Heart left ventricle (tissue), 16 donors: ENCODE measurements around the gene PTK6. TPM values are rescaled to one million over a fixed set of nuclear protein-coding genes. Genes with fewer than 3 reads are reported as not detected.
A peak's percentile ranks its signal among the peaks of the same experiment; 100 is the strongest.

Experiments used
- ATAC-seq, 4 donors: fragments of 200-7000 bp; cut with Tn5 transposase; one replicate each; pipeline ENCODE4 v1.9.1; 2020 to 2022; ENCODE audit warnings: moderate library complexity in 4 of 4, mild to moderate bottlenecking in 3 of 4, moderate number of reproducible peaks in 1 of 4
- DNase-seq, 5 donors: peaks; one replicate each; pipeline ENCODE4 v3.0.0-alpha.2; 2020
- H3K27ac ChIP-seq, 12 donors: fragments of 200-600 bp; sonication (generic) in 4 of 12; one replicate each; pipeline versions ENCODE4 v1.5.0 to v1.8.0; 2016 to 2022; ENCODE audit warnings: mild to moderate bottlenecking in 2 of 12
- H3K27me3 ChIP-seq, 9 donors: fragments of 200-600 bp; sonication (generic) in 2 of 9; one replicate each; pipeline versions ENCODE4 v1.5.1 to v1.8.0; 2016 to 2022; ENCODE audit warnings: mild to moderate bottlenecking in 3 of 9
- H3K36me3 ChIP-seq, 9 donors: fragments of 200-600 bp; sonication (generic) in 2 of 9; one replicate each; pipeline versions ENCODE4 v1.5.0 to v1.8.0; 2018 to 2022; ENCODE audit warnings: mild to moderate bottlenecking in 2 of 9
- H3K4me1 ChIP-seq, 12 donors: fragments of 200-600 bp; sonication (generic) in 4 of 12; one replicate each; pipeline versions ENCODE4 v1.5.0 to v1.8.0; 2016 to 2022; ENCODE audit warnings: mild to moderate bottlenecking in 3 of 12
- H3K4me3 ChIP-seq, 12 donors: fragments of 200-600 bp; sonication (generic) in 4 of 12; one replicate each; pipeline versions ENCODE4 v1.5.0 to v1.8.0; 2017 to 2022; ENCODE audit warnings: mild to moderate bottlenecking in 9 of 12, moderate library complexity in 4 of 12
- H3K9me3 ChIP-seq, 12 donors: fragments of 200-600 bp; sonication (generic) in 4 of 12; one replicate each; pipeline versions ENCODE4 v1.5.0 to v1.8.0; 2016 to 2022; ENCODE audit warnings: mild to moderate bottlenecking in 1 of 12
- CTCF ChIP-seq, 12 donors: fragments of 200-600 bp; sonication (generic) in 4 of 12; IDR thresholded peaks; one replicate each; pipeline versions ENCODE4 v1.5.0 to v1.8.0; 2018 to 2022; ENCODE audit warnings: antibody characterized with exemption in 12 of 12, mild to moderate bottlenecking in 5 of 12
- POLR2A ChIP-seq, 2 donors: fragments of 450-650 bp; IDR thresholded peaks; one replicate each; pipeline ENCODE4 v1.6.1; 2017; ENCODE audit warnings: antibody characterized with exemption in 2 of 2, mild to moderate bottlenecking in 2 of 2, moderate library complexity in 2 of 2
- WGBS, 4 donors: extraction: QIAGEN DNeasy Blood & Tissue Kit in 2 of 4; methylation state at CpG; one replicate each; pipeline versions ENCODE4 v1.1.5 to v1.1.7; 2013 to 2018; 5-methylcytosine and 5-hydroxymethylcytosine counted together
- intact Hi-C, 10 donors: fragments of 100-400 bp; cut with DNase I; formaldehyde crosslinking; loops; one replicate each; pipeline versions ENCODE4 v1.11.1 to v1.14.2; 2022
- polyA plus RNA-seq, 2 donors: library from polyadenylated mRNA; stranded (reverse); fragments of 200-250 nt; gene quantifications; one replicate each; pipeline ENCODE4 v1.2.3, GENCODE V29; 2013
- total RNA-seq, 9 donors: library from RNA; depleted of rRNA in 2 of 9; stranded (reverse); fragments of >200 nt in 2 of 9; fragmentation: NEBNext Ultra II Directional in 3 of 9; extraction: Animal tissue kit (Norgen Biotek cat#: 25700) in 3 of 9; gene quantifications; one replicate each; pipeline versions ENCODE4 v1.1.0 to v1.2.4, GENCODE V29; 2016 to 2023
- donor health status: ischemic (EF 13 %, LVEDD 7.1; RV severe dilation, severe dysfunction).
- donor health status: healthy with polysubstance abuse.
- donor health status: DM: no; HTN: yes; CAD: no.
- donor health status: DM: no; HTN: no; CAD: no.
- donor health status: ischemic (EF 25% LVEDD 6.9; RV normal size, moderate dysfunction).
- donor health status: ischemic (EF 25% LVEDD 5.7; RV mildly dilated, moderate dysfunction).
- donor health status: healthy.
- donor health status: DM: yes; HTN: yes; CAD: no.
- donor health status: ischemic (EF 35%, LVEDD 5.7; RV mildly dilated, moderate dysfunction).
- donor health status: nonischemic (EF 11% LVEDD 7.7; RV severe dilation, severe dysfunction).
- donor health status: DM: yes; HTN: yes; CAD: no.
- donor health status: PGD.
- donor health status: ischemic (EF 29% LVEDD 5.4; RV normal size, mild dysfunction).
- donor health status: nonischemic (EF 23%, LVEDD 6.1; RV moderate dilation, normal function).

The PTK6 gene
- total and polyA plus RNA-seq, 11 donors: 0.04 to 0.29 (median 0.12) TPM; not detected in 7

GRCh38 chr20:63497946-63498935 is 38.9 kb downstream of the PTK6 start:
- intact Hi-C loops: loop anchor here in 5 of 10 donors (1.0 to 5.0 kb wide), 4 partner anchors 21 to 474 kb away; partner anchors contain the start of gene PPDPF (in 2 of the 5)
- peaks cover 0 to 27% (median 0%) of the 10 kb centered on the region in 9 donors for H3K36me3 ChIP-seq
- peak overlapping the region; percentile 44 to 92 (median 64) for H3K4me3 ChIP-seq
- H3K27ac ChIP-seq: peak overlapping the region; percentile 79 to 100 (median 92)
- peaks cover 2 to 70% (median 31%) of the 10 kb centered on the region in 12 donors for H3K4me1 ChIP-seq
- DNase-seq: peak; percentile 66 to 89 (median 76)
- TF ChIP-seq POLR2A (IDR thresholded peaks at IDR 0.05) (no peak), CTCF (IDR thresholded peaks at IDR 0.05) (no peak)
- peaks cover 0 to 41% (median 18%) of the 10 kb centered on the region in 9 donors for H3K27me3 ChIP-seq
- ATAC-seq: peak; percentile 34 to 55 (median 49)
- 3 to 6% (median 5%) methylated on average over 17 to 60 of the region's 60 CpGs for WGBS, 4 donors
- H3K9me3 ChIP-seq: no peaks in the 10 kb centered on the region

GRCh38 chr20:63497138-63497945 is 39.8 kb downstream of the PTK6 start:
- ATAC-seq: peak; percentile 29 to 71 (median 56)
- no peaks in the 10 kb centered on the region for H3K9me3 ChIP-seq
- peaks cover 2 to 66% (median 30%) of the 10 kb centered on the region in 12 donors for H3K4me1 ChIP-seq
- no peak for TF ChIP-seq POLR2A (IDR thresholded peaks at IDR 0.05)
- peak overlapping the region; percentile 79 to 100 (median 92) for H3K27ac ChIP-seq
- H3K27me3 ChIP-seq: peaks cover 0 to 36% (median 18%) of the 10 kb centered on the region in 9 donors
- H3K36me3 ChIP-seq: peaks cover 0 to 36% (median 0%) of the 10 kb centered on the region in 9 donors
- H3K4me3 ChIP-seq: peak overlapping the region; percentile 44 to 92 (median 64)
- intact Hi-C loops: loop anchor here in 5 of 10 donors (1.0 to 5.0 kb wide), 4 partner anchors 21 to 475 kb away; partner anchors contain the start of gene PPDPF (in 2 of the 5)
- WGBS, 4 donors: 47 to 57% (median 49%) methylated on average over 10 to 20 of the region's 20 CpGs
- peak in 4 of 5 donors; percentile 46 to 78 (median 68) for DNase-seq

- WGBS, 4 donors: 38 to 59% (median 50%) methylated on average over 10 to 16 of the region's 16 CpGs
- H3K27me3 ChIP-seq: peaks cover 0 to 36% (median 18%) of the 10 kb centered on the region in 9 donors
- peak overlapping the region; percentile 15 to 92 (median 64) for H3K4me3 ChIP-seq
- TF ChIP-seq POLR2A (IDR thresholded peaks at IDR 0.05) (no peak), CTCF (IDR thresholded peaks at IDR 0.05) (no peak)
- intact Hi-C loops: loop anchor here in 7 of 10 donors (1.0 to 5.0 kb wide), 6 partner anchors 22 to 476 kb away; partner anchors contain the start of gene PPDPF (in 4 of the 7)
- H3K4me1 ChIP-seq: peaks cover 2 to 59% (median 29%) of the 10 kb centered on the region in 12 donors
- peak overlapping the region in 10 of 12 donors; percentile 37 to 100 (median 94) for H3K27ac ChIP-seq
- no peaks in the 10 kb centered on the region for H3K9me3 ChIP-seq
- ATAC-seq (no peak), DNase-seq (peak in 1 of 5 donors; percentile 52)
- peaks cover 0 to 36% (median 0%) of the 10 kb centered on the region in 9 donors for H3K36me3 ChIP-seq
These were observed 40.5 kb downstream of the PTK6 start for GRCh38 chr20:63496596-63497120.
